ENCODE measurements around the gene L3MBTL1. TPM values are rescaled to one million over a fixed set of nuclear protein-coding genes. Genes with fewer than 3 reads are reported as not detected.

Gene L3MBTL1
- total RNA-seq, result 1 to 10 TPM; 3.3 to 5.5 TPM
- long read RNA-seq, partial matches to known transcripts, result 3 of 3 reads
- long read RNA-seq, other reads (novel, unspliced or antisense), result 0 of 3 reads

GRCh38 chr20:43507150-43508080 lies at the start of gene L3MBTL1:
L3MBTL1 (plus strand) TSS chr20:43507697; CDS start chr20:43513504, 5,807 bp downstream.
- intact Hi-C loops (cut with DNase I), result no loop called here
- ATAC-seq, result peak; percentile 90 to 94
- DNase-seq, result peak; percentile 62

- DNase-seq (no peak), ATAC-seq (no peak)
- intact Hi-C loops (cut with DNase I), result no loop called here
Measured at GRCh38 chr20:43458422-43458924, 49.0 kb upstream of the L3MBTL1 start.

- no peak for ATAC-seq
- intact Hi-C loops (cut with DNase I), result no loop called here
- DNase-seq, result no peak
Measured at GRCh38 chr20:43459022-43459942, 48.2 kb upstream of the L3MBTL1 start.

- no peak for ATAC-seq
- intact Hi-C loops (cut with DNase I), result no loop called here
- no peak for DNase-seq
Measured at GRCh38 chr20:43460172-43460829, 47.2 kb upstream of the L3MBTL1 start.

- intact Hi-C loops (cut with DNase I), result no loop called here
- no peak for ATAC-seq
Measured at GRCh38 chr20:43460830-43461200, 46.7 kb upstream of the L3MBTL1 start.

GRCh38 chr20:43461894-43462659 lies 45.4 kb upstream of the L3MBTL1 start:
- DNase-seq (no peak), ATAC-seq (no peak)
- intact Hi-C loops (cut with DNase I), result no loop called here

More at GRCh38 chr20:43460830-43461200, 46.7 kb upstream of the L3MBTL1 start:
- DNase-seq, result no peak

GRCh38 chr20:43462660-43463526 lies 44.6 kb upstream of the L3MBTL1 start:
- DNase-seq (no peak), ATAC-seq (no peak)
- intact Hi-C loops (cut with DNase I), result no loop called here

GRCh38 chr20:43463527-43464218 lies 43.8 kb upstream of the L3MBTL1 start:
- intact Hi-C loops (cut with DNase I), result no loop called here
- ATAC-seq, result no peak
- no peak for DNase-seq

- no peak for ATAC-seq
- intact Hi-C loops (cut with DNase I), result no loop called here
- no peak for DNase-seq
Measured at GRCh38 chr20:43464219-43464790, 43.2 kb upstream of the L3MBTL1 start.

GRCh38 chr20:43465625-43465943 lies 41.9 kb upstream of the L3MBTL1 start:
- ATAC-seq (no peak), DNase-seq (no peak)
- intact Hi-C loops (cut with DNase I), result no loop called here

- intact Hi-C loops (cut with DNase I), result no loop called here
- ATAC-seq, result no peak
Measured at GRCh38 chr20:43467589-43467988, 39.9 kb upstream of the L3MBTL1 start.

GRCh38 chr20:43472671-43473380 lies 34.7 kb upstream of the L3MBTL1 start:
- intact Hi-C loops (cut with DNase I), result no loop called here
- DNase-seq (no peak), ATAC-seq (no peak)

More at GRCh38 chr20:43467589-43467988, 39.9 kb upstream of the L3MBTL1 start:
- no peak for DNase-seq

GRCh38 chr20:43473381-43473704 lies 34.2 kb upstream of the L3MBTL1 start:
- no peak for DNase-seq
- no peak for ATAC-seq
- intact Hi-C loops (cut with DNase I), result no loop called here

- DNase-seq, result no peak
- intact Hi-C loops (cut with DNase I), result no loop called here
Measured at GRCh38 chr20:43477193-43477592, 30.3 kb upstream of the L3MBTL1 start.

GRCh38 chr20:43477619-43478018 lies 29.9 kb upstream of the L3MBTL1 start:
- no peak for ATAC-seq

More at GRCh38 chr20:43477193-43477592, 30.3 kb upstream of the L3MBTL1 start:
- peak; percentile 63 to 81 for ATAC-seq

GRCh38 chr20:43490038-43490437 lies 17.5 kb upstream of the L3MBTL1 start:
- intact Hi-C loops (cut with DNase I), result no loop called here
- DNase-seq (no peak), ATAC-seq (no peak)

More at GRCh38 chr20:43477619-43478018, 29.9 kb upstream of the L3MBTL1 start:
- intact Hi-C loops (cut with DNase I), result no loop called here
- DNase-seq, result no peak

Data from left cardiac atrium (tissue), 4 donors.